Hepatocyte (in vitro differentiated cells): ENCODE results near the gene MRNIP. TPM values are rescaled to one million over a fixed set of nuclear protein-coding genes. Genes with fewer than 3 reads are reported as not detected.
A peak's percentile ranks its signal among the peaks of the same experiment; 100 is the strongest.

Source experiments
- DNase-seq: peaks from one replicate; pipeline ENCODE4 v3.0.0-alpha.2; 2016; ENCODE audit warnings: low spot score
- H2AFZ ChIP-seq: fragments of 200-600 bp; sonication (generic); 2 replicates; pipeline ENCODE4 v1.6.0; 2016; ENCODE audit warnings: antibody characterized with exemption, mild to moderate bottlenecking
- H3K27ac ChIP-seq: fragments of 200-600 bp; sonication (generic); 2 replicates; pipeline ENCODE4 v1.5.1; 2016; ENCODE audit warnings: mild to moderate bottlenecking
- H3K27me3 ChIP-seq: fragments of 200-600 bp; sonication (generic); 2 replicates; pipeline ENCODE4 v1.6.1; 2016
- H3K36me3 ChIP-seq: fragments of 200-600 bp; sonication (generic); replicated peaks from 2 replicates; pipeline ENCODE4 v1.5.1; 2016; ENCODE audit warnings: low read depth; ENCODE audit not compliant: insufficient read depth
- H3K4me1 ChIP-seq: fragments of 200-600 bp; sonication (generic); 2 replicates; pipeline ENCODE4 v1.5.1; 2016; ENCODE audit warnings: mild to moderate bottlenecking, moderate library complexity; ENCODE audit not compliant: insufficient read depth
- H3K4me2 ChIP-seq: fragments of 200-600 bp; sonication (generic); 2 replicates; pipeline ENCODE4 v1.6.0; 2016
- H3K4me3 ChIP-seq: fragments of 200-600 bp; sonication (generic); 2 replicates; pipeline ENCODE4 v1.5.1; 2016; ENCODE audit warnings: mild to moderate bottlenecking
- H3K79me2 ChIP-seq: fragments of 200-600 bp; sonication (generic); 2 replicates; pipeline ENCODE4 v1.6.0; 2017; ENCODE audit warnings: mild to moderate bottlenecking
- H3K9me2 ChIP-seq: fragments of 200-600 bp; sonication (generic); replicated peaks from 2 replicates; pipeline ENCODE4 v1.6.0; 2017; ENCODE audit warnings: mild to moderate bottlenecking; ENCODE audit not compliant: insufficient read depth
- H3K9me3 ChIP-seq: fragments of 200-600 bp; sonication (generic); 2 replicates; pipeline ENCODE4 v1.5.1; 2016; ENCODE audit warnings: low read depth, mild to moderate bottlenecking
- H4K20me1 ChIP-seq: fragments of 200-600 bp; sonication (generic); 2 replicates; pipeline ENCODE4 v1.6.0; 2016; ENCODE audit warnings: mild to moderate bottlenecking; ENCODE audit not compliant: insufficient read depth, poor library complexity, severe bottlenecking
- EZH2 ChIP-seq: fragments of 200-600 bp; sonication (generic); IDR thresholded peaks from 2 replicates; pipeline ENCODE4 v1.6.1; 2016; ENCODE audit warnings: antibody characterized with exemption, mild to moderate bottlenecking, borderline replicate concordance
- EZH2phosphoT487 ChIP-seq: fragments of 200-600 bp; sonication (generic); IDR thresholded peaks from one replicate; pipeline ENCODE4 v1.6.1; 2018; ENCODE audit warnings: antibody characterized with exemption, mild to moderate bottlenecking, low read depth, moderate library complexity; ENCODE audit not compliant: unreplicated experiment, severe bottlenecking
- WGBS: methylation state at CpG from one replicate; pipeline ENCODE4 v1.1.6; 2016; ENCODE audit warnings: low lambda C conversion rate; ENCODE audit errors: missing lambda C conversion rate; 5-methylcytosine and 5-hydroxymethylcytosine counted together
- microRNA counts: library from miRNA; unstranded; fragments of <30 nt; microRNA quantifications from one replicate; lab custom pipeline; 2017
- microRNA-seq: library from miRNA; unstranded; fragments of <30 nt; microRNA quantifications from one replicate; pipeline ENCODE4, GENCODE V29; 2017
- polyA plus RNA-seq: library from polyadenylated mRNA; unstranded; fragments of >200 nt; fragmentation: Nextera tagmentation; extraction: Ambion mirVana; gene quantifications from 2 replicates; pipeline ENCODE4 v1.2.1, GENCODE V29; 2016
- small RNA-seq: library from RNA; depleted of rRNA; stranded (forward); fragments of <200 nt; gene quantifications from one replicate; pipeline ENCODE3, GENCODE V24; 2014
- total RNA-seq: library from RNA; depleted of rRNA; stranded (reverse); fragments of >200 nt; gene quantifications from 2 replicates; pipeline ENCODE4 v1.2.3, GENCODE V29; 2014
- TF ChIP-seq, protein P1 (sequence below): fragments of 200-600 bp; sonication (generic); IDR thresholded peaks from 2 replicates; pipeline ENCODE4 v1.5.1; 2016; ENCODE audit warnings: antibody characterized with exemption, mild to moderate bottlenecking; ENCODE audit not compliant: poor library complexity

MRNIP gene
- total and polyA plus RNA-seq, 2 experiments from 2014 or later = 21.2 to 28.5 TPM

DNA sequence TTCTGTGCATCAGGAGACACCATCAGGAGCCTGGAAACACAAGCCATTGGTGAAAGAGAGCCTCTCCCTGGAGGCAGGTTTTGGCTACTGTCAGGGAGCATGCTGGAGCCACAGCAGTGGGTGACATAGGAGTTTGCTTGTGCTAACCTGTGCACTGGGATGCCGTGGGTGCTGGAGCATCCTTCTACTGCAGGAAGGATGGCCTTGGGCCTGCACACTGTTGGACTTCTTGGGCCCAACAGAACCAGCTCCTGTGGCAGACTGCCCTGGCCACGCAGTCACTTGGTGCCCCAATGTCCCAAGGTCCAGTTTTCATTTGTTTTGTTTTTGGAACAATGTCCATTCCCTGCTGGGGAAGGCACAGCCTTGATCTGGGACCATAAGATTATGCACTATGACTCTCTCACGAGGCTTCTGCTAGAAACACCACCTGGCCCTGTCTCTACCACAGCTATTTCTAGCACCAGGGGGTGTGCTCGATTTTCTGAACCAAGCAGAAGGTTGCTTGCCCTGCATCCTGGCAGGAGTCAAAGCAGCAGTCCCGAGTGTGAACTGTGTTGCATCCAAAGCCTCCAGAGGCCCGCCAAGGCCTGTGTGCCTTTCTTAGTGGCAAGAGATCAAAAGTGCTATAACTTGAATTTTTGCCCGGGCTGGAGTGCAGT lies 70.3 kb downstream of the MRNIP start:
- no peaks in the 10 kb centered on the region for H3K4me1 ChIP-seq
- DNase-seq = no peak
- H3K9me2 ChIP-seq = no peaks in the 10 kb centered on the region
- H3K4me2 ChIP-seq = no peak overlapping the region
- TF ChIP-seq, protein P1, sequence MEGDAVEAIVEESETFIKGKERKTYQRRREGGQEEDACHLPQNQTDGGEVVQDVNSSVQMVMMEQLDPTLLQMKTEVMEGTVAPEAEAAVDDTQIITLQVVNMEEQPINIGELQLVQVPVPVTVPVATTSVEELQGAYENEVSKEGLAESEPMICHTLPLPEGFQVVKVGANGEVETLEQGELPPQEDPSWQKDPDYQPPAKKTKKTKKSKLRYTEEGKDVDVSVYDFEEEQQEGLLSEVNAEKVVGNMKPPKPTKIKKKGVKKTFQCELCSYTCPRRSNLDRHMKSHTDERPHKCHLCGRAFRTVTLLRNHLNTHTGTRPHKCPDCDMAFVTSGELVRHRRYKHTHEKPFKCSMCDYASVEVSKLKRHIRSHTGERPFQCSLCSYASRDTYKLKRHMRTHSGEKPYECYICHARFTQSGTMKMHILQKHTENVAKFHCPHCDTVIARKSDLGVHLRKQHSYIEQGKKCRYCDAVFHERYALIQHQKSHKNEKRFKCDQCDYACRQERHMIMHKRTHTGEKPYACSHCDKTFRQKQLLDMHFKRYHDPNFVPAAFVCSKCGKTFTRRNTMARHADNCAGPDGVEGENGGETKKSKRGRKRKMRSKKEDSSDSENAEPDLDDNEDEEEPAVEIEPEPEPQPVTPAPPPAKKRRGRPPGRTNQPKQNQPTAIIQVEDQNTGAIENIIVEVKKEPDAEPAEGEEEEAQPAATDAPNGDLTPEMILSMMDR = no peak
- TF ChIP-seq EZH2 (no peak), EZH2phosphoT487 (no peak)
- H4K20me1 ChIP-seq = no peaks in the 10 kb centered on the region
- WGBS = 96% methylated on average over 7 of the region's 7 CpGs
- no peaks in the 10 kb centered on the region for H3K79me2 ChIP-seq
- no peak overlapping the region for H3K4me3 ChIP-seq
- no peak overlapping the region for H3K27ac ChIP-seq
- H3K9me3 ChIP-seq = no peaks in the 10 kb centered on the region
- H2AFZ ChIP-seq = no peak overlapping the region
- no peaks in the 10 kb centered on the region for H3K27me3 ChIP-seq
- no peaks in the 10 kb centered on the region for H3K36me3 ChIP-seq

MicroRNAs encoded within 50 kb of the gene (microRNA counts, 767-probe panel; counts per million panel counts)
- microRNA hsa-miR-1229 (lab: Ali Mortazavi, UCI) = not detected

Small RNA genes within 50 kb of the gene (microRNA-seq; reads per million reads assigned to microRNA genes)
- gene MIR1229 = 24.1 reads per million, percentile 42 among the genes with 10 or more reads in this experiment

Small RNA genes within 50 kb of the gene (small RNA-seq; reads per million reads assigned to genes)
- gene MIR1229 (0.09 reads per million), gene RF00019 (not detected)

Other genes with a start within 250 kb of the MRNIP start
- gene HNRNPH1, start 235.1 kb downstream of the MRNIP start, total RNA-seq = 392 and 485 TPM in 2 replicates
- 99.9 and 123 TPM in 2 replicates for gene HNRNPH1, start 235.1 kb downstream of the MRNIP start, polyA plus RNA-seq
- gene CBY3, start 177.8 kb downstream of the MRNIP start, total RNA-seq = not detected in 2 replicates
- gene CBY3, start 177.8 kb downstream of the MRNIP start, polyA plus RNA-seq = not detected in 2 replicates
- 701 and 705 TPM in 2 replicates for gene CANX, start 159.8 kb downstream of the MRNIP start, total RNA-seq
- 329 and 369 TPM in 2 replicates for gene CANX, start 159.8 kb downstream of the MRNIP start, polyA plus RNA-seq
- 14.2 and 15.9 TPM in 2 replicates for gene MAML1, start 126.0 kb downstream of the MRNIP start, total RNA-seq
- 7.5 and 8.8 TPM in 2 replicates for gene MAML1, start 126.0 kb downstream of the MRNIP start, polyA plus RNA-seq
- gene LTC4S, start 64.8 kb downstream of the MRNIP start, total RNA-seq = 0.72 TPM in 1 of 2 replicates, not detected in the other
- 3.7 and 6.5 TPM in 2 replicates for gene LTC4S, start 64.8 kb downstream of the MRNIP start, polyA plus RNA-seq
- gene MGAT4B, start 52.0 kb downstream of the MRNIP start, total RNA-seq = 132 and 159 TPM in 2 replicates
- gene MGAT4B, start 52.0 kb downstream of the MRNIP start, polyA plus RNA-seq = 233 and 243 TPM in 2 replicates
- 372 and 402 TPM in 2 replicates for gene SQSTM1, start 37.9 kb downstream of the MRNIP start, total RNA-seq
- gene SQSTM1, start 37.9 kb downstream of the MRNIP start, polyA plus RNA-seq = 641 and 727 TPM in 2 replicates
- 66.9 and 77.0 TPM in 2 replicates for gene TBC1D9B, start 49.1 kb upstream of the MRNIP start, total RNA-seq
- gene TBC1D9B, start 49.1 kb upstream of the MRNIP start, polyA plus RNA-seq = 94.0 and 97.3 TPM in 2 replicates
- gene RNF130, start 212.9 kb upstream of the MRNIP start, total RNA-seq = 39.6 and 42.4 TPM in 2 replicates
- 62.4 and 64.9 TPM in 2 replicates for gene RNF130, start 212.9 kb upstream of the MRNIP start, polyA plus RNA-seq